ENCODE results near the gene ZRSR2.

DNA sequence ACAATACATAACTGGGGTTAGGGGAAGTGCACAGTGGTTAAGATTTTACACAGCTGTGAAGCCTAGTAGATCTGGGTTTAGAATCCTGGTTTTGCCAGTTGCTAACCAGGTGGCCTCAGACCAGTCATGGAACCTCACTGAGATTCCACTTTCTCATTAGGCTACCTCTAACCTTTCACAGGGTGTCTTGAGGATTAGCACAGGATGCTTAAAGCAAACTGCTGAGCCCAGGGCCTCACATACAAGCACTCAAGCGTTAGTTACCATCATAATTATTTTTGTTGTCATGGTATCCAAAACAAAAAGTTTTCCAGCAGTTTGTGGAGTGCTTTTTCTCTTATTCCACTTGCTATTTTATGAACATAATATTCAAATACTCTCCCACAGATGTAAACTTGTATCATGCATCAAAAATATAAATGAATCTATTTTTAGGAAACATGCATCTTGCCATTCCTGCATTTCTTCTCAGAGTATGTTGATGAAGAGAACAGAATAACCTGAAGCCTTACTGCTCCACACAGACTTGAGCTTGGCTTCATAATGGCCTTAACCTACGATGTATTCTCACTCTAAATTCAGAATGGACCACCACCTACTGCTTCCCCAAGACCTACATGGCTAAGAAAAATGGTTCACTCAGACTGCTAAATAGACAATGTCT, 51.7 kb downstream of the ZRSR2 start:
- TF ChIP-seq EZH2phosphoT487 (IDR thresholded peaks at IDR 0.05; ENCODE audit: borderline replicate concordance, low read depth): no peak
- TF ChIP-seq CTCF (IDR thresholded peaks at IDR 0.05): no peak
- TF ChIP-seq RXRA (IDR thresholded peaks at IDR 0.05; ENCODE audit: borderline replicate concordance, low read depth): no peak
- no peak for TF ChIP-seq MXI1 (IDR thresholded peaks at IDR 0.05; ENCODE audit: low read depth, low read length)
- no peak for TF ChIP-seq REST (IDR thresholded peaks at IDR 0.05; ENCODE audit: low read depth, low read length)
- TF ChIP-seq, protein P1, sequence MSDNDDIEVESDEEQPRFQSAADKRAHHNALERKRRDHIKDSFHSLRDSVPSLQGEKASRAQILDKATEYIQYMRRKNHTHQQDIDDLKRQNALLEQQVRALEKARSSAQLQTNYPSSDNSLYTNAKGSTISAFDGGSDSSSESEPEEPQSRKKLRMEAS (IDR thresholded peaks at IDR 0.05; ENCODE audit: low read depth): no peak
- no peak for TF ChIP-seq EP300 (IDR thresholded peaks at IDR 0.05; ENCODE audit: borderline replicate concordance in 1 of 2, low read depth in 1 of 2, low read length in 1 of 2)
- TF ChIP-seq MEF2A (IDR thresholded peaks at IDR 0.05; ENCODE audit: borderline replicate concordance, low read depth): no peak
- no peak for TF ChIP-seq RAD21 (IDR thresholded peaks at IDR 0.05; ENCODE audit: low read length)
- TF ChIP-seq FOXM1 (IDR thresholded peaks at IDR 0.05; ENCODE audit: low read depth): no peak
- TF ChIP-seq POLR2AphosphoS5 (IDR thresholded peaks at IDR 0.05; ENCODE audit: low read depth, low read length): no peak
- TF ChIP-seq GABPA (IDR thresholded peaks at IDR 0.05; ENCODE audit: low read depth): no peak
- TF ChIP-seq PBX3 (IDR thresholded peaks at IDR 0.05): no peak
- no peak for TF ChIP-seq ZBTB33 (IDR thresholded peaks at IDR 0.05; ENCODE audit: borderline replicate concordance, low read depth)
